GM21529 (cell line): ENCODE data around the gene TAF6.

Experiments
- ATAC-seq: cut with Tn5 transposase; IDR thresholded peaks from one replicate; pipeline ENCODE4 v1.9.1; 2021; ENCODE audit not compliant: unreplicated experiment

The TAF6 gene

GRCh38 chr7:100075418-100075817 lies 43.7 kb downstream of the TAF6 start:
- no peak for ATAC-seq

GRCh38 chr7:100074841-100075240 lies 44.3 kb downstream of the TAF6 start:
- ATAC-seq = no peak

- no peak for ATAC-seq
These were observed 46.7 kb downstream of the TAF6 start for GRCh38 chr7:100072462-100072861.

- no peak for ATAC-seq
These were observed 48.0 kb downstream of the TAF6 start for GRCh38 chr7:100071018-100071723.

GRCh38 chr7:100069991-100070390 lies 49.2 kb downstream of the TAF6 start:
- ATAC-seq = no peak

GRCh38 chr7:100066953-100067352 lies 52.2 kb downstream of the TAF6 start:
- ATAC-seq = no peak

GRCh38 chr7:100065452-100066186 lies 53.5 kb downstream of the TAF6 start:
- ATAC-seq = no peak

- no peak for ATAC-seq
These were observed 55.0 kb downstream of the TAF6 start for GRCh38 chr7:100064162-100064561.

- no peak for ATAC-seq
These were observed 55.8 kb downstream of the TAF6 start for GRCh38 chr7:100063376-100063775.

- no peak for ATAC-seq
These were observed 57.5 kb downstream of the TAF6 start for GRCh38 chr7:100061518-100062193.

GRCh38 chr7:100059251-100059739 lies 59.9 kb downstream of the TAF6 start:
- no peak for ATAC-seq
